Measurements from ENCODE around the gene ERICH6B.

- TF ChIP-seq CTCF (IDR thresholded peaks at IDR 0.05; ENCODE audit: borderline replicate concordance, extremely low read depth, low read length, poor library complexity, severe bottlenecking) = no peak
- no peak for TF ChIP-seq EZH2 (IDR thresholded peaks at IDR 0.05; ENCODE audit: borderline replicate concordance, low read depth, low read length, severe bottlenecking)
Observed at GRCh38 chr13:45544520-45544919, 71.0 kb downstream of the ERICH6B start.

Data from DND-41 (cell line).